Endothelial cell of umbilical vein (primary cell): ENCODE measurements around the gene NGFR. TPM values are rescaled to one million over a fixed set of nuclear protein-coding genes. Genes with fewer than 3 reads are reported as not detected.

ENCODE experiments used
- BruUV-seq: library from RNA; stranded (reverse); fragments of 400-500 nt; replicated peaks from 2 replicates; lab custom pipeline; 2021; lab: Mats Ljungman, UMichigan
- CTCF ChIA-PET: fragments of 300-600, 350-600 bp; sonication (Branson Sonifier 250); formaldehyde crosslinking; loops from one replicate; lab custom pipeline; 2021; ENCODE audit warnings: antibody characterized with exemption, inconsistent platforms; lab: Charles Lee
- POLR2A ChIA-PET: fragments of 300-600, 350-600 bp; sonication (Branson Sonifier 250); formaldehyde crosslinking; loops from one replicate; lab custom pipeline; 2021; ENCODE audit warnings: antibody characterized with exemption, inconsistent platforms; lab: Charles Lee
- DNase-seq: peaks from one replicate; pipeline ENCODE4 v3.0.0-alpha.2; 2011; ENCODE audit warnings: low read depth, low spot score
- FAIRE-seq: peaks from 2 replicates; lab custom pipeline; 2011; peaks lifted over from hg19 to GRCh38; lab: Jason Lieb, UNC
- H2AFZ ChIP-seq: 2 replicates; pipeline ENCODE4 v1.6.0; 2012; ENCODE audit warnings: low read depth, low read length, control low read depth, inconsistent platforms
- H3K27ac ChIP-seq: 2 replicates; pipeline ENCODE4 v1.5.1; 2011; ENCODE audit warnings: low read depth, mild to moderate bottlenecking, control low read depth, low read length, moderate library complexity; ENCODE audit not compliant: insufficient read depth
- H3K27me3 ChIP-seq, 2 experiments: 2 replicates each; pipeline versions ENCODE4 v1.6.0 to v1.6.1; 2011; ENCODE audit warnings: low read length in 2 of 2, mixed read lengths in 1 of 2; ENCODE audit not compliant: control insufficient read depth in 2 of 2, insufficient read depth in 2 of 2
- H3K36me3 ChIP-seq, 2 experiments: 2 replicates in 1 of 2; 3 replicates in 1 of 2; pipeline ENCODE4 v1.5.1; 2011; ENCODE audit warnings: low read length in 2 of 2, mild to moderate bottlenecking in 1 of 2, moderate library complexity in 1 of 2; ENCODE audit not compliant: control insufficient read depth in 2 of 2, insufficient read depth in 2 of 2; ENCODE audit errors: extremely low read depth in 1 of 2
- H3K4me1 ChIP-seq: 3 replicates; pipeline ENCODE4 v1.5.1; 2011; ENCODE audit warnings: mild to moderate bottlenecking, low read length; ENCODE audit not compliant: control insufficient read depth, insufficient read depth; ENCODE audit errors: extremely low read depth
- H3K4me2 ChIP-seq: 2 replicates; pipeline ENCODE4 v1.6.1; 2011; ENCODE audit warnings: low read length, control low read depth, mixed read lengths; ENCODE audit not compliant: insufficient read depth
- H3K4me3 ChIP-seq, 3 experiments: fragments of 200-600 bp in 1 of 3; sonication (generic), shearing (Covaris generic) in 1 of 3; replicated peaks in 1 of 3; 2 replicates each; pipeline ENCODE4 v1.5.1; 2011 to 2016; ENCODE audit warnings: control low read depth in 3 of 3, low read length in 3 of 3, mild to moderate bottlenecking in 2 of 3, inconsistent platforms in 1 of 3, low read depth in 1 of 3, moderate library complexity in 1 of 3; ENCODE audit not compliant: insufficient read depth in 1 of 3
- H3K79me2 ChIP-seq: 2 replicates; pipeline ENCODE4 v1.6.0; 2012; ENCODE audit warnings: low read length, inconsistent platforms; ENCODE audit not compliant: control insufficient read depth, insufficient read depth
- H3K9ac ChIP-seq: replicated peaks from 2 replicates; pipeline ENCODE3; 2011; ENCODE audit warnings: low read length, control low read depth; ENCODE audit not compliant: insufficient read depth; ENCODE audit errors: extremely low read depth
- H3K9me1 ChIP-seq: replicated peaks from 3 replicates; pipeline ENCODE4 v1.6.0; 2011; ENCODE audit warnings: mild to moderate bottlenecking, low read length; ENCODE audit not compliant: control insufficient read depth, insufficient read depth; ENCODE audit errors: extremely low read depth
- H3K9me3 ChIP-seq: replicated peaks from 2 replicates; pipeline ENCODE4 v1.5.1; 2012; ENCODE audit warnings: low read length, inconsistent platforms; ENCODE audit not compliant: control insufficient read depth, insufficient read depth
- H4K20me1 ChIP-seq: replicated peaks from 2 replicates; pipeline ENCODE3; 2011; ENCODE audit warnings: mild to moderate bottlenecking, low read length; ENCODE audit not compliant: control insufficient read depth, insufficient read depth; ENCODE audit errors: extremely low read depth
- CTCF ChIP-seq, 2 donors: IDR thresholded peaks; 1 replicate in 1 of 2; 2 replicates in 1 of 2; pipeline ENCODE4 v1.5.1; 2011; ENCODE audit warnings: low read length in 2 of 2, mild to moderate bottlenecking in 2 of 2, moderate library complexity in 2 of 2, control low read depth in 1 of 2, inconsistent platforms in 1 of 2, low read depth in 1 of 2; ENCODE audit not compliant: insufficient read depth in 1 of 2; ENCODE audit errors: extremely low read depth in 1 of 2
- FOS ChIP-seq: IDR thresholded peaks from 2 replicates; pipeline ENCODE4 v1.6.1; 2011; ENCODE audit warnings: mild to moderate bottlenecking, low read length, moderate library complexity, borderline replicate concordance; ENCODE audit not compliant: insufficient read depth
- JUN ChIP-seq: IDR thresholded peaks from 2 replicates; pipeline ENCODE4 v1.6.1; 2011; ENCODE audit warnings: borderline replicate concordance, low read depth; ENCODE audit not compliant: insufficient read length, insufficient read depth
- MAX ChIP-seq: IDR thresholded peaks from 2 replicates; pipeline ENCODE4 v1.6.1; 2011; ENCODE audit not compliant: insufficient read depth, insufficient read length
- MYC ChIP-seq: IDR thresholded peaks from one replicate; pipeline ENCODE4 v1.6.1; 2011; ENCODE audit warnings: mild to moderate bottlenecking, low read depth, low read length
- POLR2A ChIP-seq: IDR thresholded peaks from 2 replicates; pipeline ENCODE4 v1.6.1; 2012; ENCODE audit warnings: low read depth, mild to moderate bottlenecking, control low read depth, low read length
- dilution Hi-C: fragments of 300-500 bp; cut with MboI; formaldehyde crosslinking; loops from one replicate; pipeline ENCODE4 v1.15.0; 2019; ENCODE audit warnings: low sequenced_read_pairs; ENCODE audit not compliant: extremely low pct_ligation_motif_present
- intact Hi-C: fragments of 100-400 bp; cut with micrococcal nuclease; formaldehyde crosslinking; loops from one replicate; pipeline ENCODE4 v1.10.0; 2022
- polyA plus RNA-seq, 4 experiments: library from polyadenylated mRNA; depleted of rRNA in 3 of 4; stranded (reverse) in 3 of 4; unstranded in 1 of 4; fragments of >200 nt; gene quantifications; 2 replicates each; pipeline versions ENCODE4 v1.2.1 to v1.2.3, GENCODE V29; 2011 to 2012; ENCODE audit warnings: missing spikeins in 1 of 4
- total RNA-seq: library from RNA; stranded (reverse); gene quantifications from 2 replicates; pipeline ENCODE4 v1.2.3, GENCODE V29; 2021

The NGFR gene
- total and polyA plus RNA-seq, 2 donors (not counting 3 experiments of a cell fraction or from before 2014, with no cell fraction given) = not detected

- Histone ChIP-seq H3K79me2 (no peaks in the 10 kb centered on the region), H3K4me2 (no peak overlapping the region), H4K20me1 (no peaks in the 10 kb centered on the region), H3K4me3 (no peak overlapping the region), H3K27me3 (peaks cover 6 to 8% of the 10 kb centered on the region in 2 experiments), H2AFZ (no peak overlapping the region), H3K27ac (no peak overlapping the region), H3K9me3 (no peaks in the 10 kb centered on the region), H3K36me3 (no peaks in the 10 kb centered on the region), H3K9ac (no peak overlapping the region), H3K4me1 (no peaks in the 10 kb centered on the region), H3K9me1 (no peaks in the 10 kb centered on the region)
- dilution Hi-C loops (no loop called here), intact Hi-C loops (no loop called here)
- CTCF ChIA-PET = interaction anchor here (2.2 to 5.4 kb wide), 2 partner anchors 11 to 13 kb away, joined by 10 to 23 read pairs; no protein-coding TSS in a partner anchor
- TF ChIP-seq FOS (no peak), CTCF (IDR thresholded peaks at IDR 0.05; ENCODE audit: extremely low read depth in 1 of 2, insufficient read depth in 1 of 2, low read depth in 1 of 2, low read length in 2 of 2) (no peak), MAX (no peak), POLR2A (no peak), JUN (no peak), MYC (no peak)
- BruUV-seq = no TSS peak
- no peak for DNase-seq
- no peak for FAIRE-seq
- POLR2A ChIA-PET = no interaction called here
These were observed 50.0 kb downstream of the NGFR start for GRCh38 chr17:49545007-49545660.
